Activated naive CD4-positive, alpha-beta T cell treated with anti-CD3 and anti-CD28 coated beads, Interleukin-2, amount 50 U/mL, for 24 hours (primary cell): Measurements from ENCODE around the gene ZSCAN2.
"Not testable (repeated sequence)": the region's sequence is repeated elsewhere in the genome, so short reads cannot be mapped to it uniquely, and the experiment has no call there.

Experiments
- H3K27ac Mint-ChIP-seq: one replicate; pipeline ENCODE4 v1.8.0; 2021; ENCODE audit warnings: mild to moderate bottlenecking, mixed read lengths
- H3K27me3 Mint-ChIP-seq: one replicate; pipeline ENCODE4 v1.8.0; 2021; ENCODE audit warnings: mixed read lengths
- H3K36me3 Mint-ChIP-seq: one replicate; pipeline ENCODE4 v1.8.0; 2021; ENCODE audit warnings: mixed read lengths
- H3K4me1 Mint-ChIP-seq: one replicate; pipeline ENCODE4 v1.8.0; 2021; ENCODE audit warnings: mixed read lengths
- H3K4me3 Mint-ChIP-seq: one replicate; pipeline ENCODE4 v1.8.0; 2021; ENCODE audit warnings: mild to moderate bottlenecking, mixed read lengths
- H3K9me3 Mint-ChIP-seq: one replicate; pipeline ENCODE4 v1.8.0; 2021; ENCODE audit warnings: mixed read lengths

The ZSCAN2 gene

GRCh38 chr15:84609818-84610525 is 9.2 kb downstream of the ZSCAN2 start:
- H3K4me1 Mint-ChIP-seq = peaks cover 32% of the 10 kb centered on the region
- H3K4me3 Mint-ChIP-seq = no peak overlapping the region
- no peaks in the 10 kb centered on the region for H3K9me3 Mint-ChIP-seq
- H3K27ac Mint-ChIP-seq = peak overlapping the region; percentile 46
- H3K27me3 Mint-ChIP-seq = no peaks in the 10 kb centered on the region
- H3K36me3 Mint-ChIP-seq = peaks cover 9% of the 10 kb centered on the region

- H3K4me3 Mint-ChIP-seq = no peak overlapping the region
- H3K9me3 Mint-ChIP-seq = no peaks in the 10 kb centered on the region
- no peaks in the 10 kb centered on the region for H3K27me3 Mint-ChIP-seq
- peak overlapping the region; percentile 17 for H3K27ac Mint-ChIP-seq
- peaks cover 11% of the 10 kb centered on the region for H3K36me3 Mint-ChIP-seq
- peaks cover 21% of the 10 kb centered on the region for H3K4me1 Mint-ChIP-seq
Observed at GRCh38 chr15:84611631-84612030, 10.8 kb downstream of the ZSCAN2 start.

GRCh38 chr15:84616235-84616634 is 15.4 kb downstream of the ZSCAN2 start:
- H3K27ac Mint-ChIP-seq = no peak overlapping the region
- H3K36me3 Mint-ChIP-seq = peaks cover 17% of the 10 kb centered on the region
- no peaks in the 10 kb centered on the region for H3K27me3 Mint-ChIP-seq
- peaks cover 5% of the 10 kb centered on the region for H3K4me1 Mint-ChIP-seq
- peaks cover 7% of the 10 kb centered on the region for H3K9me3 Mint-ChIP-seq
- no peak overlapping the region for H3K4me3 Mint-ChIP-seq

- Mint-ChIP-seq H3K27me3 (no peaks in the 10 kb centered on the region), H3K4me1 (peaks cover 5% of the 10 kb centered on the region), H3K36me3 (peaks cover 32% of the 10 kb centered on the region), H3K9me3 (peaks cover 7% of the 10 kb centered on the region), H3K27ac (no peak overlapping the region), H3K4me3 (no peak overlapping the region)
Observed at GRCh38 chr15:84620626-84621025, 19.8 kb downstream of the ZSCAN2 start.

- Mint-ChIP-seq H3K36me3 (peaks cover 31% of the 10 kb centered on the region), H3K9me3 (peaks cover 7% of the 10 kb centered on the region), H3K4me3 (no peak overlapping the region), H3K4me1 (peaks cover 2% of the 10 kb centered on the region), H3K27me3 (no peaks in the 10 kb centered on the region), H3K27ac (no peak overlapping the region)
Observed at GRCh38 chr15:84621358-84621979, 20.7 kb downstream of the ZSCAN2 start.

GRCh38 chr15:84624359-84624758 is 23.6 kb downstream of the ZSCAN2 start:
- no peaks in the 10 kb centered on the region for H3K27me3 Mint-ChIP-seq
- peaks cover 30% of the 10 kb centered on the region for H3K36me3 Mint-ChIP-seq
- H3K4me3 Mint-ChIP-seq = no peak overlapping the region
- H3K27ac Mint-ChIP-seq = no peak overlapping the region
- H3K9me3 Mint-ChIP-seq = peaks cover 7% of the 10 kb centered on the region
- H3K4me1 Mint-ChIP-seq = no peaks in the 10 kb centered on the region

- Mint-ChIP-seq H3K27me3 (no peaks in the 10 kb centered on the region), H3K9me3 (peaks cover 7% of the 10 kb centered on the region), H3K27ac (peak overlapping the region; percentile 56), H3K36me3 (peaks cover 27% of the 10 kb centered on the region), H3K4me3 (no peak overlapping the region), H3K4me1 (no peaks in the 10 kb centered on the region)
Observed at GRCh38 chr15:84625123-84625522, 24.3 kb downstream of the ZSCAN2 start.

GRCh38 chr15:84629033-84629432 is 28.2 kb downstream of the ZSCAN2 start:
- Mint-ChIP-seq H3K27ac (no peak overlapping the region), H3K4me1 (peaks cover 14% of the 10 kb centered on the region), H3K4me3 (no peak overlapping the region), H3K36me3 (peaks cover 3% of the 10 kb centered on the region), H3K27me3 (no peaks in the 10 kb centered on the region), H3K9me3 (no peaks in the 10 kb centered on the region)

GRCh38 chr15:84631706-84632272 is 31.0 kb downstream of the ZSCAN2 start:
- Mint-ChIP-seq H3K36me3 (peaks cover 2% of the 10 kb centered on the region), H3K4me1 (peaks cover 37% of the 10 kb centered on the region), H3K27ac (peak overlapping the region; percentile 93), H3K27me3 (no peaks in the 10 kb centered on the region), H3K4me3 (peak overlapping the region; percentile 93), H3K9me3 (no peaks in the 10 kb centered on the region)

GRCh38 chr15:84633311-84634227 is 32.8 kb downstream of the ZSCAN2 start:
- H3K27ac Mint-ChIP-seq = peak overlapping the region; percentile 96

GRCh38 chr15:84634228-84634837 is 33.5 kb downstream of the ZSCAN2 start:
- Mint-ChIP-seq H3K4me3 (peak overlapping the region; percentile 88), H3K27me3 (no peaks in the 10 kb centered on the region), H3K4me1 (peaks cover 44% of the 10 kb centered on the region), H3K9me3 (no peaks in the 10 kb centered on the region), H3K27ac (peak overlapping the region; percentile 79), H3K36me3 (peaks cover 2% of the 10 kb centered on the region)

More at GRCh38 chr15:84633311-84634227, 32.8 kb downstream of the ZSCAN2 start:
- Mint-ChIP-seq H3K4me1 (peaks cover 44% of the 10 kb centered on the region), H3K27me3 (no peaks in the 10 kb centered on the region), H3K4me3 (peak overlapping the region; percentile 94), H3K36me3 (peaks cover 2% of the 10 kb centered on the region), H3K9me3 (no peaks in the 10 kb centered on the region)

- Mint-ChIP-seq H3K27ac (peak overlapping the region; percentile 55), H3K27me3 (no peaks in the 10 kb centered on the region)
Observed at GRCh38 chr15:84638103-84638502, 37.3 kb downstream of the ZSCAN2 start.

GRCh38 chr15:84641871-84642270 is 41.1 kb downstream of the ZSCAN2 start:
- H3K9me3 Mint-ChIP-seq, H3K27ac Mint-ChIP-seq, H3K27me3 Mint-ChIP-seq, H3K4me3 Mint-ChIP-seq, H3K36me3 Mint-ChIP-seq: not testable (repeated sequence)
- H3K4me1 Mint-ChIP-seq = peaks cover 13% of the 10 kb centered on the region

More at GRCh38 chr15:84638103-84638502, 37.3 kb downstream of the ZSCAN2 start:
- Mint-ChIP-seq H3K36me3 (peaks cover 5% of the 10 kb centered on the region), H3K9me3 (no peaks in the 10 kb centered on the region), H3K4me1 (peaks cover 36% of the 10 kb centered on the region), H3K4me3 (peak overlapping the region; percentile 20)

GRCh38 chr15:84642640-84643039 is 41.8 kb downstream of the ZSCAN2 start:
- H3K4me3 Mint-ChIP-seq = not testable (repeated sequence)

GRCh38 chr15:84643838-84644237 is 43.0 kb downstream of the ZSCAN2 start:
- H3K27me3 Mint-ChIP-seq = no peaks in the 10 kb centered on the region
- H3K9me3 Mint-ChIP-seq = no peaks in the 10 kb centered on the region
- H3K27ac Mint-ChIP-seq = no peak overlapping the region
- peaks cover 15% of the 10 kb centered on the region for H3K36me3 Mint-ChIP-seq
- peaks cover 15% of the 10 kb centered on the region for H3K4me1 Mint-ChIP-seq
- no peak overlapping the region for H3K4me3 Mint-ChIP-seq

More at GRCh38 chr15:84642640-84643039, 41.8 kb downstream of the ZSCAN2 start:
- not testable (repeated sequence) for H3K27me3 Mint-ChIP-seq, H3K27ac Mint-ChIP-seq, H3K36me3 Mint-ChIP-seq, H3K9me3 Mint-ChIP-seq
- peaks cover 13% of the 10 kb centered on the region for H3K4me1 Mint-ChIP-seq
